GM12891 (cell line): ENCODE data around the gene FUOM.

Source experiments
- DNase-seq: peaks from one replicate; pipeline ENCODE4 v3.0.0; 2011; ENCODE audit warnings: low spot score; ENCODE audit not compliant: insufficient read length
- FAIRE-seq: peaks from 2 replicates; lab custom pipeline; 2011; peaks lifted over from hg19 to GRCh38; lab: Jason Lieb, UNC
- PAX5 ChIP-seq: IDR thresholded peaks from 2 replicates; pipeline ENCODE4 v1.6.1; 2011; ENCODE audit warnings: low read length, moderate library complexity, mild to moderate bottlenecking; ENCODE audit not compliant: insufficient read depth, severe bottlenecking
- POLR2A ChIP-seq: IDR thresholded peaks from 2 replicates; pipeline ENCODE4 v1.6.1; 2011; ENCODE audit warnings: low read depth, low read length, control low read depth
- POLR2AphosphoS5 ChIP-seq: IDR thresholded peaks from 2 replicates; pipeline ENCODE4 v1.6.1; 2011; ENCODE audit warnings: low read depth, low read length, control low read depth
- POU2F2 ChIP-seq: IDR thresholded peaks from 2 replicates; pipeline ENCODE4 v1.6.1; 2011; ENCODE audit warnings: low read depth, mild to moderate bottlenecking, control low read depth, low read length, moderate library complexity
- SPI1 ChIP-seq: IDR thresholded peaks from 2 replicates; pipeline ENCODE4 v1.6.1; 2011; ENCODE audit warnings: low read depth, low read length, control low read depth
- TAF1 ChIP-seq: IDR thresholded peaks from 2 replicates; pipeline ENCODE4 v1.6.1; 2011; ENCODE audit warnings: low read depth, low read length, control low read depth

Gene FUOM

DNA sequence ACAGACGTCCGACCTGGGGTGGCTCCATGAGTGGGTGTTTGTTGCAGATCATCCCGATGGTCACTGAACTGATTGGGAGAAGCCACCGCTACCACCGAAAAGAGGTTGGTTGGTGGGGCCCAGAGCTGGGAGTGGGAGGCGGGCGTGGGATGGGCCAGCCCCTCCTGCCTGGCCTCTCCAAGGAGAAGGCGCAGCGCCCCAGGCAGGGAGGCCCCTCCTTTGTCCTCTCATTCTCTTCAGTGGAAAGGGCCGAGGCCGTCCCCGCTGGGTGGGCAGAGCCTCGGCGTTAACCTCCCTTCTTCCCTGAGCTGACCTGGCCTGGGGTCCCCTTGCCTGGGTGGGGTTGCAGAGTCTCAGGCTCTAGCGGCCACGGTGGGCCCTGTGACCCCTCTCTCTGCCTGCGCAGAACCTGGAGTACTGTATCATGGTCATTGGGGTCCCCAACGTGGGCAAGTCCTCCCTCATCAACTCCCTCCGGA, 41.3 kb upstream of the FUOM start:
- FAIRE-seq (no peak), DNase-seq (no peak)
- TF ChIP-seq SPI1 (no peak), POLR2A (no peak), POLR2AphosphoS5 (no peak), PAX5 (no peak), POU2F2 (no peak), TAF1 (no peak)

DNA sequence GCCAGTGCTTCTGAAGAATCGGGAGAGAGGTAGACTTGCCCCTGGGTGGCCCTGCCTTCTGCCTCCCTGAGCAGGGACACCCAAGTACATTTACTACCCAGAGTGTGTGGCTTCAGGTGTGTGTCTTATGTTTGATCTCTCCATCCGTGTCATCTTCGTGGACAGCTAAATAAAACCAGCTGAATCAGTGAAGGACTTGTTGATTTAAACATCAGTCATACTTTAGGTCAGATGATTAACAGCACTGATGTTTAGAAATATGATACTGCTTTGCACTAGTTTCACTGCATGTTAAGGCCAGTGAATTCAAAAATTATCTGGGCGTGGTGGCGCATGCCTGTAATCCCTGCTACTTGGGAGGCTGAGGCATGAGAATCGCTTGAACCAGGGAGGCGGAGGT, 40.1 kb upstream of the FUOM start:
- no peak for TF ChIP-seq POLR2A
- no peak for TF ChIP-seq TAF1
- no peak for TF ChIP-seq PAX5
- no peak for TF ChIP-seq POLR2AphosphoS5
- no peak for TF ChIP-seq POU2F2
- TF ChIP-seq SPI1: no peak
- DNase-seq: no peak
- no peak for FAIRE-seq

GRCh38 chr10:133396035-133396624, 38.3 kb upstream of the FUOM start:
- no peak for DNase-seq
- TF ChIP-seq POLR2A (no peak), POU2F2 (no peak), TAF1 (no peak), POLR2AphosphoS5 (no peak; the same call in 1 of the 2 replicates), SPI1 (no peak), PAX5 (no peak)
- FAIRE-seq: no peak

DNA sequence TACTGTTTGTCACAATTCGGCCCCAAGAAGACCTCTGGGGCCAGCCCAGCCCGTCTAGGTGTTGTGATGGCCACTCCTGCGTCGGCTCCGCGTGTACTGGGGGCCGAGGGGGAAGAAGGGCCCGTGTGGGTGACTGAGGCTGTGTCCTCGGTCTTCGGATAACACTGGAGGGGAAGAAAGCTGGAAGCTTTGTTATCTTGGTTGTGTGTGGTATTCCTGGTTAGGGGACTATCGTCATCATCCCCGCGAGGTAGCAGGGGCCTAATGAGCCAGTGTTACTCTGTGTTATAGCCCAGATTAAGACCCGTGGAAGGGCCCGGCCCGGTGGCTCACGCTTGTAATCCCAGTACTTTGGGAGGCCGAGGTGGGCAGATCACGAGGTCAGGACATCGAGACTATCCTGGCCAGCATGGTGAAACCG, 37.0 kb upstream of the FUOM start:
- DNase-seq (no peak), FAIRE-seq (no peak)
- no peak for TF ChIP-seq POLR2A
- no peak for TF ChIP-seq TAF1
- no peak for TF ChIP-seq POU2F2
- no peak for TF ChIP-seq POLR2AphosphoS5
- TF ChIP-seq SPI1: no peak
- TF ChIP-seq PAX5: no peak

GRCh38 chr10:133394064-133394663, 36.3 kb upstream of the FUOM start, which contains the start of gene MTG1:
Gene MTG1, plus strand, starts transcription at chr10:133394157. Its CDS starts 64 bp downstream, at chr10:133394221.
- TF ChIP-seq PAX5 (peak; percentile 31), POLR2A (peak; percentile 88), SPI1 (no peak), TAF1 (peak; percentile 67; the same call in 1 of the 2 replicates), POLR2AphosphoS5 (peak; percentile 91), POU2F2 (peak; percentile 54)
- FAIRE-seq (peak; percentile 98), DNase-seq (peak; percentile 90)

DNA sequence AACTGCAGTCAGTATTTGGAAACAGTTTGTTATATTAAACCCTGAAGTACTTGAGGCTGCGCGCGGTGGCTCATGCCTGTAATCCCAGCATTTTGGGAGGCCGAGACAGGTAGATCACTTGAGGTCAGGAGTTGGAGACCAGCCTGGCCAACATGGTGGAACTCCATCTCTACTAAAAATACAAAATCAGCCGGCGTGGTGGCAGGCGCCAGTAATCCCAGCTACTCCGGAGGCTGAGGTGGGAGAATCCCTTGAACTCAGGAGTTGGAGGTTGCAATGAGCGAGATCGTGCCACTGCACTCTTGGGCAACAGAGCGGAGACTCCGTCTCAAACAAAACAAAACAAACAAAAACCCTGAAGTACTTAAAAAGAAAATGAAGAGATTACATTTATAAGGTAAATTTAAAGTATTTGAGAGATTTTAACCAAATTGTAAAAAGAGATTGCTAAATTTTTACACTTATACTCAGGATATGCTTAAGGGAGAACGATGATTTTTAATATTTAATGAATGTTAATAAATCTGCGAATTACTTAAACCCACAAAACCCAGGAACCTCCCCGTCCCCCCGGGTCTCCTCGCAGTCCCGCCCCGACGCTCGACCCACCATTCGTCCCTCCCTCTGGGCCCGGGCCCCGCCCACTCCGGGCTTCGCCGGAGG, 35.7 kb upstream of the FUOM start:
- FAIRE-seq: peak; percentile 16
- DNase-seq: no peak
- TF ChIP-seq TAF1 (no peak), SPI1 (no peak)

DNA sequence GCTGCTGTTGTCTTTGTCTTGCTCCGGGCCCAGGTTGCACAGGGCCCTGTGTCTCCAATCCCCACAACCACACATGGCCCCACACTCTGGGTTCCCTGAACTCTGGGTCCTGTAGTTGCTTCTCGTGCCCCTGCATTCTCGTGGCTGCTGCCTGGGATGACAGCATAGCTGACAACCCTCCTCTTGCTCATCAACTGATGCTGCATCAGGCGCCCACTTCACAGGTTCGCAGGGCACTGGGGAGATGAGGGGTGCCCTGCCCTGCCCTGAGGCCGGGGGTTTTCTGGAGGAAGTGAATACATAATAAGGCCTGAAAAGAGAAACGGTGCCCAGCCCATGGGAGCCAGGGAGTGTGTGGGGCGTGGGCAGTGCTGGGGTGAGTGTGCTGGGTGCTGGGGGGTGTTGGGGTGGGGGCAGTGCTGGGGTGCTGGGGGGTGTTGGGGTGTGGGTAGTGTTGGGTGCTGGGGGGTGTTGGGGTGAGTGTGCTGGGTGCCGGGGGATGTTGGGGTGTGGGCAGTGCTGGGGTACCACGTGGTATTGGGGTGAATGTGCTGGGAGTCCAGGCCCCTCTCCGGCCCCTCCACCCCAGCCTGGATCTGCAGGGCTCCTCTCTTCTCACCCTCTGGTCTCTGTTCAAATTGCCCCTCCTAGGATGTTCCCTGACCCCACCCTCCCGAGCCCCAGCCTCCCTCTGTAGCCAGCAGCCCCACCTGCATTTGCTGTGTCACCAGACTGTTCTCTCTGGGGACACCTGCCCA, 34.1 kb upstream of the FUOM start:
- DNase-seq (no peak), FAIRE-seq (peak; percentile 40)
- no peak for TF ChIP-seq POLR2AphosphoS5
- TF ChIP-seq SPI1: no peak
- no peak for TF ChIP-seq POLR2A
- no peak for TF ChIP-seq POU2F2
- no peak for TF ChIP-seq TAF1
- no peak for TF ChIP-seq PAX5

DNA sequence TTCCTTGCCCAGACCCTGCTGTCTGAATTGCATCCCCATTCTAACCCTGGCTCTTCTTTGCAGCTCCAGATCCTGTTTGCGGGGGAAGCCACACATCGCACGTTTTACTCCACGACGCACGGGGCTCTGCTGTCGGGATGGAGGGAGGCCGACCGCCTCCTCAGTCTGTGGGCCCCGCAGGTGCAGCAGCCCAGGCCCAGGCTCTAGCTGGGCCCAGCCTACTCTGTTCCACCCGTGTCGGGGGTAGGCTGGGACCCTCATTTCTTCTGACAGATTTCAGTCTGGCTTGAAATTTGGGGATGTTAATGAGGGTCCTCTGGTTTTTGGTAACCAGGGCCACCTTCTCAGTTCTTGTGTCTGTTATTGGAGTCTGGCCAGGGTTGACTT, 33.4 kb upstream of the FUOM start:
- FAIRE-seq: no peak

DNA sequence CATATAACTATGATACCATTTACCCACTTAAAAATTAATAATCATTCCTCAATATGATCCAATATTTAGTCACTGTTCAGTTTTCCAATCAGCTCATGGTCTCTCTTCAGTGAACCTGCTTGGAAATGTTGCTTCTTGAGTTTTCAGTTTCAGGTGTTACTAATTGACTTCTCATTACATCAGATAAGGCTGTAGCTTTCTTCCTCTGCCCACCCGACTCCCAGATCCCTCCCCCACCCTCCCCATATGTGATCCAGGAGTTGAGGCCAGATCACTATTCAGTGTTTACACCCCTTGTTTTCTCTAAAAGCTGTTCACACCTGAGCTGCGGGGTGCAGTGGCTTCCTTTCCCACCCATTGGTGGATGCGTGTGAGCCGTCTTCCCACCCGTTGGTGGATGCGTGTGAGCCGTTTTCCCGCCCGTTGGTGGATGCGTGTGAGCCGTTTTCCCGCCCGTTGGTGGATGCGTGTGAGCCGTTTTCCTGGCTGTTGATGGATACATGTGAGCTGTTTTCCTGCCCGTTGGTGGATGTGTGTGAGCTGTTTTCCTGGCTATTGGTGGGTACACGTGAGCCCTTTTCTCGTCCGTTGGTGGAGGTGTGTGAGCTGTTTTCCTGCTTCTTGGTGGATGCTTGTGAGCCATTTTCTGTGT, 32.9 kb upstream of the FUOM start:
- FAIRE-seq (peak; percentile 85), DNase-seq (no peak)
- TF ChIP-seq SPI1 (no peak), TAF1 (no peak), PAX5 (no peak), POU2F2 (no peak)

More for the DNA sequence above, 33.4 kb upstream of the FUOM start:
- TF ChIP-seq POLR2A (no peak), PAX5 (no peak), POLR2AphosphoS5 (no peak), TAF1 (no peak), POU2F2 (no peak), SPI1 (no peak)
- no peak for DNase-seq
